Activated CD4-positive, alpha-beta T cell treated with anti-CD3 and anti-CD28 coated beads, Interleukin-2, amount 10 ng/mL, durations not matched to agents 24 days and 14 days (primary cell): ENCODE results near the gene SIK2. TPM values are rescaled to one million over a fixed set of nuclear protein-coding genes. Genes with fewer than 3 reads are reported as not detected.

Experiments
- DNase-seq: peaks from one replicate; pipeline ENCODE4 v3.0.0; 2022
- H3K27ac Mint-ChIP-seq: one replicate; pipeline ENCODE4 v1.8.0; 2022; ENCODE audit warnings: mild to moderate bottlenecking, mixed read lengths
- H3K27me3 Mint-ChIP-seq: one replicate; pipeline ENCODE4 v1.8.0; 2022; ENCODE audit warnings: mixed read lengths
- H3K36me3 Mint-ChIP-seq: one replicate; pipeline ENCODE4 v1.8.0; 2022; ENCODE audit warnings: low read depth, mild to moderate bottlenecking, mixed read lengths
- H3K4me1 Mint-ChIP-seq: one replicate; pipeline ENCODE4 v1.8.0; 2021; ENCODE audit warnings: mixed read lengths
- H3K4me3 Mint-ChIP-seq: one replicate; pipeline ENCODE4 v1.8.0; 2022; ENCODE audit warnings: mild to moderate bottlenecking, moderate library complexity, mixed read lengths
- H3K9me3 Mint-ChIP-seq: one replicate; pipeline ENCODE4 v1.8.0; 2021; ENCODE audit warnings: mixed read lengths
- intact Hi-C: fragments of 100-400 bp; cut with micrococcal nuclease; formaldehyde crosslinking; loops from one replicate; pipeline ENCODE4 v1.15.1; 2023
- total RNA-seq: library from RNA; stranded (reverse); gene quantifications from 2 replicates; pipeline ENCODE4 v1.2.3, GENCODE V29; 2022

SIK2 gene
- 8.2 and 9.0 TPM in 2 replicates for total RNA-seq

GRCh38 chr11:111601979-111602864, at the start of gene SIK2:
Gene SIK2, plus strand, starts transcription at chr11:111602449. Its CDS starts 115 bp downstream, at chr11:111602564.
- intact Hi-C loops: loop anchor here (1.0 to 5.0 kb wide), 9 partner anchors 75 to 485 kb away; partner anchors contain the start of genes ALG9, CFAP68, FDXACB1 and NKAPD1
- Mint-ChIP-seq H3K9me3 (no peaks in the 10 kb centered on the region), H3K36me3 (peaks cover 1% of the 10 kb centered on the region), H3K4me1 (peaks cover 26% of the 10 kb centered on the region), H3K4me3 (peak within 1 kb of the TSS; percentile 90), H3K27me3 (peaks cover 9% of the 10 kb centered on the region), H3K27ac (peak within 1 kb of the TSS; percentile 90)
- peak; percentile 96 for DNase-seq

- H3K9me3 Mint-ChIP-seq: peaks cover 9% of the 10 kb centered on the region
- no peak overlapping the region for H3K4me3 Mint-ChIP-seq
- H3K27me3 Mint-ChIP-seq: peaks cover 20% of the 10 kb centered on the region
- H3K27ac Mint-ChIP-seq: no peak overlapping the region
- peaks cover 9% of the 10 kb centered on the region for H3K36me3 Mint-ChIP-seq
- DNase-seq: no peak
- H3K4me1 Mint-ChIP-seq: no peaks in the 10 kb centered on the region
- intact Hi-C loops: no loop called here
These were observed 47.7 kb upstream of the SIK2 start for GRCh38 chr11:111554532-111554931.

GRCh38 chr11:111555255-111555654, 47.0 kb upstream of the SIK2 start:
- Mint-ChIP-seq H3K4me3 (no peak overlapping the region), H3K27ac (no peak overlapping the region), H3K27me3 (peaks cover 17% of the 10 kb centered on the region), H3K4me1 (no peaks in the 10 kb centered on the region), H3K36me3 (peaks cover 9% of the 10 kb centered on the region), H3K9me3 (peaks cover 9% of the 10 kb centered on the region)
- intact Hi-C loops: no loop called here
- DNase-seq: no peak

DNA sequence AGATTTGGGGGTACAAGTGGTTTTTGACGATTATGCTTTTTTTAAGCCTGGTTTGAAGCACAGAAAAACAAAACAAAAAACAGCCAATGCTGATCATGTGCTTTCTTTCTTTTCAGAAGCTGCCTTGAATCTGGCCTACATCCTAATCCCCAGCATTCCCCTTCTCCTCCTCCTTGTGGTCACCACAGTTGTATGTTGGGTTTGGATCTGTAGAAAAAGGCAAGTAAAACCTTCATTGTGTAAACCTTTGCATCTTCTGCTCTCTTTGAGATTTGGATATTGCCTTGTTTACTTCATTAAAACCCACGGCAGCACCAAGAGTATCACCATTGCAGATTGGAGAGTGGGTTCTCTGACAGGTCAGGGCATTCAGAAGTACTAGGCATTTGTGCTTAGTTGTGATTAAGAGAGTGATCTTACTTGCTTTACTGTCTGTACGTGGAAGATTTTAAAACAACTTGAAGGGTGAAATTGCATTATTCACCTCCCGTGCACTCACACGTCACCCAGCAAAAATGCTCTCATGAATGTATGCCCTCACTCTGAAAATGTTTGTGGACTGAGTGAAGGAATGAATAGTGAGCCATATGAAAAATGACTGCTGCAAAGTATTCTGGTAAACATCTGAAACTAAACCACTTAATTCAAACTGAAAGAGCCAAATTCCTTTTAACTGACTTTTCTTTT, 44.7 kb upstream of the SIK2 start:
- intact Hi-C loops: no loop called here
- Mint-ChIP-seq H3K27me3 (peaks cover 7% of the 10 kb centered on the region), H3K36me3 (peaks cover 9% of the 10 kb centered on the region), H3K4me1 (no peaks in the 10 kb centered on the region), H3K27ac (no peak overlapping the region), H3K4me3 (no peak overlapping the region), H3K9me3 (peaks cover 9% of the 10 kb centered on the region)
- DNase-seq: no peak

DNA sequence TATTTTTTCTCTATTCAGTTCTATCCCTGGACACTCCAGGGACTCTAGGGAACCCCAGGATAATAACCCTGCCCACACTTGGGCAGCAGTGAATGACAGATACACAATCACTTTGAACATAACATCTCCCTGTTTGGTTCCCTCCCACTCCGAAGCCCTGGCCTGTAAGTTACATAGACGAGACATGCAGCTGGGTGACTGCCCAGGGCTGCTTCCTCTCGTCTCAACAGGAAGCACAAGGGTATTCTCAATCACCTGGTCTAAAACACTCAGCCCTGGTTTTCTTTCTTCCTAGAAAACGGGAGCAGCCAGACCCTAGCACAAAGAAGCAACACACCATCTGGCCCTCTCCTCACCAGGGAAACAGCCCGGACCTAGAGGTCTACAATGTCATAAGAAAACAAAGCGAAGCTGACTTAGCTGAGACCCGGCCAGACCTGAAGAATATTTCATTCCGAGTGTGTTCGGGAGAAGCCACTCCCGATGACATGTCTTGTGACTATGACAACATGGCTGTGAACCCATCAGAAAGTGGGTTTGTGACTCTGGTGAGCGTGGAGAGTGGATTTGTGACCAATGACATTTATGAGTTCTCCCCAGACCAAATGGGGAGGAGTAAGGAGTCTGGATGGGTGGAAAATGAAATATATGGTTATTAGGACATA, 42.3 kb upstream of the SIK2 start:
- Mint-ChIP-seq H3K36me3 (peaks cover 9% of the 10 kb centered on the region), H3K4me3 (no peak overlapping the region), H3K4me1 (no peaks in the 10 kb centered on the region), H3K9me3 (peaks cover 9% of the 10 kb centered on the region), H3K27me3 (peaks cover 5% of the 10 kb centered on the region), H3K27ac (no peak overlapping the region)
- intact Hi-C loops: loop anchor here (10.0 kb wide), 1 partner anchor 275 kb away; no protein-coding TSS in a partner anchor
- DNase-seq: no peak

DNA sequence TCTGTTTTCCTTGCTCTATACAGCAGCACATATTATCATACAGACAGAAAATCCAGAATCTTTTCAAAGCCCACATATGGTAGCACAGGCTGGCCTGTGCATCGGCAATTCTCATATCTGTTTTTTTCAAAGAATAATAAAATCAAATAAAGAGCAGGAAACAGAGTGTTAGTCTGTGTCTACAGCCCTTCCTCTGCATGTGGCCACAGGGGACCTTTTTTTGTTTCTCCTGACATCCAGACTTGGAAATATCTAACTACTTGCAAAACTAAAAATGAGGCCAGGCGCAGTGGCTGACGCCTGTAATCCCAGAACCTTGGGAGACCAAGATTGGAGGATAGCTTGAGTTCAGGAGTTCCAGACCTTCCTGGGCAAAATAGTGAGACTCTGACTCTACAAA, 41.4 kb upstream of the SIK2 start:
- H3K9me3 Mint-ChIP-seq: peaks cover 5% of the 10 kb centered on the region
- intact Hi-C loops: loop anchor here (10.0 kb wide), 1 partner anchor 276 kb away; no protein-coding TSS in a partner anchor
- H3K4me3 Mint-ChIP-seq: no peak overlapping the region
- peaks cover 6% of the 10 kb centered on the region for H3K36me3 Mint-ChIP-seq
- H3K27me3 Mint-ChIP-seq: peaks cover 2% of the 10 kb centered on the region
- H3K27ac Mint-ChIP-seq: no peak overlapping the region
- no peak for DNase-seq
- H3K4me1 Mint-ChIP-seq: no peaks in the 10 kb centered on the region

GRCh38 chr11:111561306-111561705, 40.9 kb upstream of the SIK2 start:
- H3K4me1 Mint-ChIP-seq: no peaks in the 10 kb centered on the region
- H3K27me3 Mint-ChIP-seq: peaks cover 2% of the 10 kb centered on the region
- peaks cover 3% of the 10 kb centered on the region for H3K36me3 Mint-ChIP-seq
- intact Hi-C loops: loop anchor here (10.0 kb wide), 1 partner anchor 277 kb away; no protein-coding TSS in a partner anchor
- no peak for DNase-seq
- peaks cover 5% of the 10 kb centered on the region for H3K9me3 Mint-ChIP-seq
- no peak overlapping the region for H3K27ac Mint-ChIP-seq
- H3K4me3 Mint-ChIP-seq: no peak overlapping the region

- no peaks in the 10 kb centered on the region for H3K36me3 Mint-ChIP-seq
- H3K9me3 Mint-ChIP-seq: peaks cover under 1% of the 10 kb centered on the region
- peaks cover 2% of the 10 kb centered on the region for H3K27me3 Mint-ChIP-seq
- no peak overlapping the region for H3K27ac Mint-ChIP-seq
- DNase-seq: no peak
- intact Hi-C loops: loop anchor here (10.0 kb wide), 1 partner anchor 277 kb away; no protein-coding TSS in a partner anchor
- no peaks in the 10 kb centered on the region for H3K4me1 Mint-ChIP-seq
- H3K4me3 Mint-ChIP-seq: no peak overlapping the region
These were observed 40.4 kb upstream of the SIK2 start for GRCh38 chr11:111561791-111562325.

DNA sequence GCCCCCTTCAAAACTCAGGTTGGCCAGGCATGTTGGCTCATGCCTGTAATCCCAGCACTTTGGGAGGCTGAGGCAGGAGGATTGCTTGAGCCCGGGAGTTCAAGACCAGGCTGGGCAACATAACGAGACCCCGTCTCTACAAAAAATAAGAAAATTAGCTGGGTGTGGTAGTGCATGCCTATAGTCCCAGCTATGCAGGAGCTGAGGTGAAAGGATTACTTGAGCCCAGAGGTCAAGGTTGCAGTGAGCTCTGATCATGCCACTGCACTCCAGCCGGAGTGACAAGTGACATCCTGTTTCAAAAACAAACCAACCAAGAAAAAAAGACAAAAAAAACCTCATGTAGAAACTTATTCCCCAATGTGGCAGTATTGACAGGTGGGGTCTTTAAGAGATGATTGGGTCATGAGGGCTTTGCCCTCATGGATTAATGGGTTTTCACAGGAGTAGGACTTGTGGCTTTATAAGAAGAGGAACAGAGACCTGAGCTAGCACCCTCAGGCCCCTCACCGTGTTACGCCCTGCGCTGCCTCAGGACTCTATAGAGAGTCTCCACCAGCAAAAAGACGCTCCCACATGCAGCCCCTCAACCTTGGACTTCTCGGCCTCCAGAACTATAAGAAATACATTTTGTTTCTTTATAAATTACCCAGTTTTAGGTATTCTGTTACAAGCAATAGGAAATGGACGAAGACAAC, 39.4 kb upstream of the SIK2 start:
- Mint-ChIP-seq H3K36me3 (no peaks in the 10 kb centered on the region), H3K4me3 (no peak overlapping the region), H3K4me1 (no peaks in the 10 kb centered on the region), H3K9me3 (no peaks in the 10 kb centered on the region), H3K27me3 (no peaks in the 10 kb centered on the region), H3K27ac (no peak overlapping the region)
- no peak for DNase-seq
- intact Hi-C loops: loop anchor here (10.0 kb wide), 1 partner anchor 278 kb away; no protein-coding TSS in a partner anchor

GRCh38 chr11:111565114-111565720, 37.0 kb upstream of the SIK2 start:
- H3K9me3 Mint-ChIP-seq: no peaks in the 10 kb centered on the region
- H3K36me3 Mint-ChIP-seq: no peaks in the 10 kb centered on the region
- H3K4me1 Mint-ChIP-seq: no peaks in the 10 kb centered on the region
- H3K27me3 Mint-ChIP-seq: no peaks in the 10 kb centered on the region
- H3K27ac Mint-ChIP-seq: no peak overlapping the region
- peak; percentile 89 for DNase-seq
- H3K4me3 Mint-ChIP-seq: no peak overlapping the region
- intact Hi-C loops: loop anchor here (1.0 to 10.0 kb wide), 4 partner anchors 113 to 280 kb away; no protein-coding TSS in a partner anchor

DNA sequence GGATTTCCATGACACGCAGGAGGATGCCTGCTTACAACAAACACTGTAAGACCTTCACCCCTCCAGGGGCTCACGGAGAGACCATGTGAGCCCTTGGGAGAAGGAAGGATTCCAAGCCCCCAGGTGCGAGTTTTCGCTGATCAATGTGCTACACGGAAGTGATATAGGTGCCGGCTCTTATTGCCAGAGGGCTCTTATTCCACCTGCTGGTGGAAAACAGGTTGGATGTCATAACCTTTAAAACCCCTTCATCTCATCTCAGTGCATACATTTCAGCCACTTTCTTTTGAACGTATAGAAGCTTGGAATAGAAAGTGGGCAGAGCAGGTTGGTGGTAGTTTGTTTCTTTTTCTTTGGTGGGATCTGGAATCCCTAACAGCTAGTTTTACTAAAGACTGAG, 35.9 kb upstream of the SIK2 start:
- Mint-ChIP-seq H3K9me3 (no peaks in the 10 kb centered on the region), H3K27ac (no peak overlapping the region), H3K4me1 (no peaks in the 10 kb centered on the region), H3K36me3 (no peaks in the 10 kb centered on the region), H3K4me3 (no peak overlapping the region), H3K27me3 (peaks cover 6% of the 10 kb centered on the region)
- intact Hi-C loops: loop anchor here (5.0 to 10.0 kb wide), 2 partner anchors 114 to 282 kb away; no protein-coding TSS in a partner anchor
- no peak for DNase-seq

DNA sequence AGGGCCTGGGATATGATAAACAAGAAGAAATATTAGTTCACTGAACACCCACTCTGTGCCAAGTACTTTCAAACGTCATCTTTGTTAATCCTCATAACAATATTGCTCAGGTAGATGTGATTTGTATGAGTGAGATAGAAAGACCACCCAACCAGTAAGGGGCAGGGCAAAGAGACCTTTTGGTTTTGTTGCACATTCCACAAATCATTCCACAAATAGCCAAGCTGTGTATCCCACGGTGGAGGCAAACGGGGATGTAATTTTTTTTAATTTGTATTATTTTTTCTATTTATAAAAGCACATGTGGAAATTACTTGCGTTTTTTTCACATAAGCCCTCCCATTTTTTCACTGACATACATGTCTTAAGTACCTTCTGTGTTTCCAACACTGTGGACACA, 32.8 kb upstream of the SIK2 start:
- Mint-ChIP-seq H3K9me3 (no peaks in the 10 kb centered on the region), H3K36me3 (no peaks in the 10 kb centered on the region), H3K27me3 (peaks cover 9% of the 10 kb centered on the region), H3K4me3 (no peak overlapping the region), H3K4me1 (no peaks in the 10 kb centered on the region), H3K27ac (no peak overlapping the region)
- no peak for DNase-seq
- intact Hi-C loops: loop anchor here (5.0 to 10.0 kb wide), 2 partner anchors 117 to 285 kb away; no protein-coding TSS in a partner anchor
